Measurements from ENCODE around the gene NRG2. TPM values are rescaled to one million over a fixed set of nuclear protein-coding genes. Genes with fewer than 3 reads are reported as not detected.

Gene NRG2
- polyA plus RNA-seq, 1 of the 3 experiments (the other 2 are of a cell fraction), result 3.7 TPM

- no peaks in the 10 kb centered on the region for H3K9me3 ChIP-seq
- H2AFZ ChIP-seq (ENCODE audit: low read depth), result no peak overlapping the region
- no peaks in the 10 kb centered on the region for H3K36me3 ChIP-seq (replicated peaks in 1 of 2; ENCODE audit: control insufficient read depth in 1 of 2, insufficient read depth in 2 of 2, low read length in 1 of 2)
- no peaks in the 10 kb centered on the region for H4K20me1 ChIP-seq (ENCODE audit: insufficient read depth)
- H3K27ac ChIP-seq (ENCODE audit: low read depth in 2 of 2, low read length in 1 of 2), result no peak overlapping the region
- no peak overlapping the region for H3K4me2 ChIP-seq
- ChIA-PET POLR2A (no interaction called here), CTCF (interaction anchor here (1.0 to 3.4 kb wide), 3 partner anchors 22 to 137 kb away, joined by 3 to 18 read pairs (median 3); partner anchors contain the start of gene NRG2)
- H3F3A ChIP-seq (replicated peaks; ENCODE audit: insufficient read depth), result no peaks in the 10 kb centered on the region
- WGBS (ENCODE audit: low lambda C conversion rate), result 89% methylated on average over 4 of the region's 4 CpGs
- no peak for DNase-seq
- H3K9me2 ChIP-seq, result no peaks in the 10 kb centered on the region
- no peaks in the 10 kb centered on the region for H3K27me3 ChIP-seq (ENCODE audit: insufficient read depth)
- TF ChIP-seq EP300 (IDR thresholded peaks at IDR 0.05; ENCODE audit: borderline replicate concordance in 1 of 2, low read depth in 1 of 2, low read length in 1 of 2), result no peak
- no peak for TF ChIP-seq RFX5 (IDR thresholded peaks at IDR 0.05; ENCODE audit: low read length)
- TF ChIP-seq ZBTB33 (IDR thresholded peaks at IDR 0.05; ENCODE audit: borderline replicate concordance, low read depth), result no peak
- no peak for TF ChIP-seq EZH2phosphoT487 (IDR thresholded peaks at IDR 0.05; ENCODE audit: borderline replicate concordance, low read depth)
- no peak for TF ChIP-seq TEAD4 (IDR thresholded peaks at IDR 0.05; ENCODE audit: borderline replicate concordance, insufficient read depth)
- TF ChIP-seq POLR2AphosphoS5 (IDR thresholded peaks at IDR 0.05; ENCODE audit: low read depth, low read length), result no peak
- no peak for TF ChIP-seq YY1 (IDR thresholded peaks at IDR 0.05; ENCODE audit: low read depth)
- no peak for TF ChIP-seq TCF12 (IDR thresholded peaks at IDR 0.05)
- TF ChIP-seq GABPA (IDR thresholded peaks at IDR 0.05; ENCODE audit: low read depth), result no peak
- TF ChIP-seq JUND (IDR thresholded peaks at IDR 0.05), result no peak
- no peak for TF ChIP-seq USF2 (IDR thresholded peaks at IDR 0.05; ENCODE audit: borderline replicate concordance, low read depth, low read length)
- TF ChIP-seq FOXJ3 (CRISPR knock-in tag; IDR thresholded peaks at IDR 0.05), result no peak
- TF ChIP-seq FOSL2 (IDR thresholded peaks at IDR 0.05; ENCODE audit: borderline replicate concordance, low read depth), result no peak
- no peak for TF ChIP-seq PBX3 (IDR thresholded peaks at IDR 0.05)
- peaks cover 0 to 10% of the 10 kb centered on the region in 2 experiments; a peak in 1 of 4 replicates for H3K4me1 ChIP-seq (ENCODE audit: control insufficient read depth in 1 of 2, insufficient read depth in 2 of 2, low read depth in 1 of 2, low read length in 1 of 2)
- no peak overlapping the region for H3K9ac ChIP-seq
- no peak overlapping the region for H3K4me3 ChIP-seq (ENCODE audit: low read depth in 2 of 2, low read length in 1 of 2)
- no peaks in the 10 kb centered on the region for H3K79me2 ChIP-seq (ENCODE audit: insufficient read depth)
Measured at GRCh38 chr5:140020601-140021177, 22.4 kb downstream of the NRG2 start.
